AG04450 (cell line): ENCODE data around the gene MCC. TPM values are rescaled to one million over a fixed set of nuclear protein-coding genes. Genes with fewer than 3 reads are reported as not detected.

Experiments
- CTCF ChIA-PET: fragments of 300-600, 350-600 bp; formaldehyde crosslinking; extraction: SDS; loops from one replicate; lab custom pipeline; 2022; ENCODE audit warnings: antibody characterized with exemption, inconsistent platforms; lab: Charles Lee
- POLR2A ChIA-PET: fragments of 350-600 bp; formaldehyde crosslinking; extraction: SDS; loops from one replicate; lab custom pipeline; 2021; ENCODE audit warnings: antibody characterized with exemption, inconsistent platforms; lab: Yijun Ruan, JAX
- DNase-seq: peaks from one replicate; pipeline ENCODE4 v3.0.0-alpha.2; 2011; ENCODE audit warnings: low read depth, low spot score
- H3K27ac ChIP-seq: one replicate; pipeline ENCODE4 v1.5.1; 2012; ENCODE audit warnings: low read depth, low read length, control low read depth
- H3K27me3 ChIP-seq: one replicate; pipeline ENCODE4 v1.6.0; 2012; ENCODE audit warnings: low read length; ENCODE audit not compliant: control insufficient read depth, insufficient read depth
- H3K4me3 ChIP-seq: 2 replicates; pipeline ENCODE4 v1.5.1; 2011; ENCODE audit warnings: mild to moderate bottlenecking, low read depth, low read length, control low read depth
- H3K9me3 ChIP-seq: 2 replicates; pipeline ENCODE4 v1.5.1; 2012; ENCODE audit warnings: low read length; ENCODE audit not compliant: control insufficient read depth, insufficient read depth
- polyA plus RNA-seq: library from polyadenylated mRNA; depleted of rRNA; stranded (reverse); fragments of >200 nt; gene quantifications from 2 replicates; pipeline ENCODE4 v1.2.3, GENCODE V29; 2011
- TF ChIP-seq, protein P1 (sequence below): IDR thresholded peaks from 2 replicates; pipeline ENCODE4 v1.5.1; 2011; ENCODE audit warnings: low read depth, low read length, control low read depth, inconsistent platforms

The MCC gene
- polyA plus RNA-seq, 1 experiment = 17.5 TPM

DNA sequence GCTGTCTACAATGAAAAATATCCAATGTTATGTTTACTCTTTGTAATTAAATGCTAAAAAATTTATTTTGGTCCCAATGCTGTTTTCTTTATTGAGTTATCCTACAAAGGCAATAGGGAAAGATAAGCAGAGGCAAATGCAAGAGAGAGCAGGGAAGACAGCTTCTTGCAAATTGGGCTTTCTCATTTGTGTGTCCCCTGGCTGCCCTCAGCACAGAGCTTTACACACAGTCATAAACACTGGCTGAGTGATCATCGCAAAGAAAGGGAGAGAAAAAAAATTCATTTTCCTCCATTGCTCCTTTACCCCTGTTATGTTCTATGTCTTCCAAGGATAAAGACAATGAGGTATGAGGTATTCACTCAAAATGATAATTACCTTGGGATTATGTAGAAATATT lies 51.1 kb downstream of the MCC start:
- POLR2A ChIA-PET = no interaction called here

DNA sequence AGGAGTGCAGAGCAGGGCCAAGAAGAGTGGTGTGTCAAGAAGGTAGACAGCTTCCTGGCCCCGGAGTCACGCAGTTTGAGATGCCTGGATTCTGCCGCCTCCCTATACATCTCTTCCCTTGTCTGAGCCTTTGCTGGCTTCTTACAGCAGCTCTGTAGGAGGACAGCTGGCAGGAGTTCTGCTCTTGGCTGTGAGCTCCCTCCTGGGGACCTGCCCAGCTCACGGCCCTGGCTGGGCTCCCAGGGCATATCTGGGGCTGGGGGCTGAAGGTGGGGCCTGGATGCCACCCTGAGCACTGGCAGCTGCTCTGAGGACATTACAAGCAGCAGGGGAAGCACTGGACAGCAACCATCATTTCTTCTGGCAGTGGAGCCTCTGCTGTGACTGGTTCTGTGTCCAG lies 52.7 kb downstream of the MCC start:
- H3K27ac ChIP-seq = no peak overlapping the region
- peaks cover 14% of the 10 kb centered on the region for H3K9me3 ChIP-seq
- POLR2A ChIA-PET = no interaction called here
- TF ChIP-seq, protein P1, sequence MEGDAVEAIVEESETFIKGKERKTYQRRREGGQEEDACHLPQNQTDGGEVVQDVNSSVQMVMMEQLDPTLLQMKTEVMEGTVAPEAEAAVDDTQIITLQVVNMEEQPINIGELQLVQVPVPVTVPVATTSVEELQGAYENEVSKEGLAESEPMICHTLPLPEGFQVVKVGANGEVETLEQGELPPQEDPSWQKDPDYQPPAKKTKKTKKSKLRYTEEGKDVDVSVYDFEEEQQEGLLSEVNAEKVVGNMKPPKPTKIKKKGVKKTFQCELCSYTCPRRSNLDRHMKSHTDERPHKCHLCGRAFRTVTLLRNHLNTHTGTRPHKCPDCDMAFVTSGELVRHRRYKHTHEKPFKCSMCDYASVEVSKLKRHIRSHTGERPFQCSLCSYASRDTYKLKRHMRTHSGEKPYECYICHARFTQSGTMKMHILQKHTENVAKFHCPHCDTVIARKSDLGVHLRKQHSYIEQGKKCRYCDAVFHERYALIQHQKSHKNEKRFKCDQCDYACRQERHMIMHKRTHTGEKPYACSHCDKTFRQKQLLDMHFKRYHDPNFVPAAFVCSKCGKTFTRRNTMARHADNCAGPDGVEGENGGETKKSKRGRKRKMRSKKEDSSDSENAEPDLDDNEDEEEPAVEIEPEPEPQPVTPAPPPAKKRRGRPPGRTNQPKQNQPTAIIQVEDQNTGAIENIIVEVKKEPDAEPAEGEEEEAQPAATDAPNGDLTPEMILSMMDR = no peak
- no peak overlapping the region for H3K4me3 ChIP-seq
- peaks cover 3% of the 10 kb centered on the region for H3K27me3 ChIP-seq
- CTCF ChIA-PET = no interaction called here
- no peak for DNase-seq

More for the DNA sequence above, 51.1 kb downstream of the MCC start:
- no peak for DNase-seq
- peaks cover 3% of the 10 kb centered on the region for H3K27me3 ChIP-seq
- H3K9me3 ChIP-seq = peaks cover 14% of the 10 kb centered on the region
- TF ChIP-seq, protein P1 = no peak
- H3K27ac ChIP-seq = no peak overlapping the region
- CTCF ChIA-PET = no interaction called here
- H3K4me3 ChIP-seq = no peak overlapping the region

DNA sequence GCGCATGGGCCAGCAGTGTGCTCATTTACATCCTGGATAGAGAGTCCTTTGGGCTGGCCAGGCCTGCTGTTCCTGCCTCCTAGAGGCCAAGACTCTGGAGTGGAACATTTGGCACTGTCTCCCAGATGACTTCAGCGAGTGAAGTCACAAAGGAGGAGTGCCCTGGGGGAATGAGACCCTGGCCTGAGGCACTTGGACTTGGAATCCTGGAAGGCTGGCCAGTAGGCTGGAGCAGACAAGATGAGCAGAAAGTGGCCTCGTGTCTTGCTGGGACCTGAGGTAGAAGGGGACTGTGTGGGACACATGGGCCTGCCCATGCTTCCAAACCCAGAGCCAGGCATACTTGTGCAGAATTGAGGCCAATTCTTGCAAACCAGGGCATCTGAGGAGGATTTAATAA lies 53.4 kb downstream of the MCC start, which contains the start of gene TSSK1B:
TSSK1B (minus strand) TSS at position 101 of the 400 bp plus-strand sequence. CDS start 150 bp downstream, outside the sequence.
- Histone ChIP-seq H3K27ac (no peak within 1 kb of the TSS), H3K27me3 (peaks cover 3% of the 10 kb centered on the region)
- CTCF ChIA-PET = no interaction called here

DNA sequence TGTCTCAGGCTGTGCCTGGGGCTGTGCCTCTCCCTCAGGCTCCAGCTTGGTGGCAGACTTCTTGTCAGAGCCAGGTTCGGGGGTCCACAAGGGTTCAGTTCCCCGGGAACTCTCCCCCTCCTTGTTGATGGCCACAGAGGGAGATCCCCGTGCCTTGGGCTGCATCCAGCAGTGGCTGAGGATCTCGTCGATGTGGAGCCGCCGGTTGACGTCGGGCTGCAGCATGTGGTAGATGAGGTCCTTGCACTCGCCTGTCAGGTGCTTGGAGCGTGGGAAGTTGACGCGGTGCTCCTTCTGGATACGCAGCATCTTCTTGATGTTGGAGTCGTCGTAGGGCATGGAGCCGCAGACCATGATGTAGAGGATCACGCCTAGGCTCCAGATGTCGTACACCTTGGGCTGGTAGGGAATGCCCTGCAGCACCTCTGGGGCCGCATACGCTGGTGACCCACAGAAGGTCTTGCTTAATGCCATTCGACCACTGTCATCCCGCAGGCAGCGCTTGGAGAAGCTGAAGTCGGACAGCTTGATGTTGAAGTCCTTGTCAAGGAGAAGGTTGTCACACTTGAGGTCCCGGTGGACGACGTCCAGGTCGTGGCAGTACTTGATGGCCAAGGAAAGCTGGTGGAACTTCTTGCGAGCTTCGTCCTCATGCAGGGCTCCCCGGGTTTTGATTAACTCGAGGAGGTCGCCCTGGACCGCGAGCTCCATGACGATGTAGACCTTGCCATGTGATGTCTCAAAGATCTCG lies 54.2 kb downstream of the MCC start:
- CTCF ChIA-PET = no interaction called here
- TF ChIP-seq, protein P1 = no peak
- no peak for DNase-seq

More for the DNA sequence above, 53.4 kb downstream of the MCC start, which contains the start of gene TSSK1B:
- DNase-seq = no peak
- TF ChIP-seq, protein P1 = no peak
- POLR2A ChIA-PET = no interaction called here
- Histone ChIP-seq H3K9me3 (peaks cover 14% of the 10 kb centered on the region), H3K4me3 (no peak within 1 kb of the TSS)

DNA sequence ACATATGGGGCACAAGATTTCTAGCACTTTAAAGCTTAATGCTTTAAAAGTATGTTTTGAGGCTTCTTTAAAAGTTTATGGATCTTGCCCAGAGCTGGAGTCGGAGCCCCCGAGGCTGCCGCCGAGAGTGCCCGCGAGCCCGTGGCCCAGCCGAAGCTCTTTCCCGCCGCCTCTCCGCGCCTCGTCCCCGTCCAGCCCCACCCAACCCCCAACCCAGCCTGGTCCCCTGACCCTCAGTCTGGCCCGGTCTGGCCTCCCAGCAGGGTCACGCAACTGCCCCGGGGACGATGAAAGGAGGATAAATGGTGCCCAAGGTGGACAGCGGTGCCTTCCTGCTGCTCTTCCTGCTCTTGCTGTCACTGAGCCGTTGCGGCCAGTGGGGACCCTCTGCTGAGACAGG lies 55.2 kb downstream of the MCC start:
- TF ChIP-seq, protein P1 = no peak
- DNase-seq = no peak
- peaks cover 14% of the 10 kb centered on the region for H3K9me3 ChIP-seq
- no peak overlapping the region for H3K4me3 ChIP-seq
- H3K27ac ChIP-seq = no peak overlapping the region
- H3K27me3 ChIP-seq = peaks cover 3% of the 10 kb centered on the region
- POLR2A ChIA-PET = no interaction called here
- CTCF ChIA-PET = interaction anchor here (1.0 to 1.2 kb wide), 2 partner anchors 15 to 54 kb away, joined by 3 read pairs; no protein-coding TSS in a partner anchor

More for the DNA sequence above, 54.2 kb downstream of the MCC start:
- POLR2A ChIA-PET = no interaction called here
- H3K27ac ChIP-seq = no peak overlapping the region
- peaks cover 14% of the 10 kb centered on the region for H3K9me3 ChIP-seq
- no peak overlapping the region for H3K4me3 ChIP-seq
- peaks cover 3% of the 10 kb centered on the region for H3K27me3 ChIP-seq
